BE2C (cell line): ENCODE data around the gene PRDM5.

ENCODE experiments used
- DNase-seq: peaks from one replicate; pipeline ENCODE4 v3.0.0-alpha.2; 2020
- H3K27me3 ChIP-seq: fragments of 250-450 bp; sonication (Bioruptor Pico); 2 replicates; pipeline ENCODE4 v1.5.1; 2020; ENCODE audit warnings: mild to moderate bottlenecking
- H3K36me3 ChIP-seq: fragments of 250-450 bp; sonication (Bioruptor Pico); 2 replicates; pipeline ENCODE4 v1.5.1; 2020; ENCODE audit warnings: mild to moderate bottlenecking
- H3K4me1 ChIP-seq: fragments of 250-450 bp; sonication (Bioruptor Pico); 2 replicates; pipeline ENCODE4 v1.5.1; 2020
- H3K4me3 ChIP-seq: 2 replicates; pipeline ENCODE4 v1.5.1; 2011; ENCODE audit warnings: low read depth, low read length
- H3K9me3 ChIP-seq: fragments of 250-450 bp; sonication (Bioruptor Pico); 2 replicates; pipeline ENCODE4 v1.5.1; 2020
- TF ChIP-seq, protein P1 (sequence below): IDR thresholded peaks from 2 replicates; pipeline ENCODE4 v1.5.1; 2012; ENCODE audit warnings: mild to moderate bottlenecking, low read depth, low read length

Gene PRDM5

DNA sequence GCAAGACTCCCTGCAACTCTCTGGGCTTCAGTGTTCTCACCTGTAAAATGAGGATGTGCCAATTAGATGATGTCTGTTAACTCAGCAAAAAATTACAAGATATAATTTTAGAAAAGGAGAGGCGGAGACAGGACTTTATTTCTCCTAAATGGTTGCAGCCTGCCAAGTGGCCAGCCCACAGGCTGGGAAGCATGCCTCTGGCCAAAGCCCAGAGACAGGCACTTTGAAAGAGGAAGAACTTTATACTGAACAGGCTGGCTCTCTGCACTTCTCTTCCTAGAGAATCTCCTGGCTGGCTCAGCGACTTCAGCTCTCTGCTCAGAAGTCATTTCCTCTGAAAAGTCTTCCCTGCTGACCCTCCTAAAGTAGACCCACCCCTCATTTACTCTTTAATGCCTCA is 3.7 kb downstream of the PRDM5 start:
- H3K36me3 ChIP-seq: no peaks in the 10 kb centered on the region
- TF ChIP-seq, protein P1, sequence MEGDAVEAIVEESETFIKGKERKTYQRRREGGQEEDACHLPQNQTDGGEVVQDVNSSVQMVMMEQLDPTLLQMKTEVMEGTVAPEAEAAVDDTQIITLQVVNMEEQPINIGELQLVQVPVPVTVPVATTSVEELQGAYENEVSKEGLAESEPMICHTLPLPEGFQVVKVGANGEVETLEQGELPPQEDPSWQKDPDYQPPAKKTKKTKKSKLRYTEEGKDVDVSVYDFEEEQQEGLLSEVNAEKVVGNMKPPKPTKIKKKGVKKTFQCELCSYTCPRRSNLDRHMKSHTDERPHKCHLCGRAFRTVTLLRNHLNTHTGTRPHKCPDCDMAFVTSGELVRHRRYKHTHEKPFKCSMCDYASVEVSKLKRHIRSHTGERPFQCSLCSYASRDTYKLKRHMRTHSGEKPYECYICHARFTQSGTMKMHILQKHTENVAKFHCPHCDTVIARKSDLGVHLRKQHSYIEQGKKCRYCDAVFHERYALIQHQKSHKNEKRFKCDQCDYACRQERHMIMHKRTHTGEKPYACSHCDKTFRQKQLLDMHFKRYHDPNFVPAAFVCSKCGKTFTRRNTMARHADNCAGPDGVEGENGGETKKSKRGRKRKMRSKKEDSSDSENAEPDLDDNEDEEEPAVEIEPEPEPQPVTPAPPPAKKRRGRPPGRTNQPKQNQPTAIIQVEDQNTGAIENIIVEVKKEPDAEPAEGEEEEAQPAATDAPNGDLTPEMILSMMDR: no peak
- H3K4me3 ChIP-seq: no peak overlapping the region
- peaks cover 8% of the 10 kb centered on the region for H3K4me1 ChIP-seq
- no peaks in the 10 kb centered on the region for H3K27me3 ChIP-seq
- no peak for DNase-seq
- H3K9me3 ChIP-seq: no peaks in the 10 kb centered on the region

DNA sequence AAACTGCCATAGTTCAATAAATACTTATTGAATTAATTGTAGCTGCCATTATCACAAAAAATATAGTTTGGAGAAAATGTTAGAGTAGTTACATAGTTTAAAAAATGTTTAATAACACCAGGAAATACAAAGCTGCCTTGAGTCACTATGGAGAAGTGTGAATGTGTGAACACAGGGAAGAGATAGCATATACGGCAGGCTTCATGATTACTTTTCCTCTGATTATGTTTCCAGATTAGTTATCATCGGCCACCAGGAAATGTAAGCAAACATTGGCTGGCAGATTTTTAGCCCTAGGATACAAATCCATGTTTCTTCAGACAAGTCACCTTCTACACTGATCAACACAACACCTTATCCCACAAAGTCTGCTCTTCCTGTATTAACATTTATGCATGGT is 4.4 kb downstream of the PRDM5 start:
- DNase-seq: no peak
- peaks cover 8% of the 10 kb centered on the region for H3K4me1 ChIP-seq
- no peaks in the 10 kb centered on the region for H3K9me3 ChIP-seq
- no peaks in the 10 kb centered on the region for H3K36me3 ChIP-seq
- TF ChIP-seq, protein P1: no peak
- H3K4me3 ChIP-seq: no peak overlapping the region
- no peaks in the 10 kb centered on the region for H3K27me3 ChIP-seq

DNA sequence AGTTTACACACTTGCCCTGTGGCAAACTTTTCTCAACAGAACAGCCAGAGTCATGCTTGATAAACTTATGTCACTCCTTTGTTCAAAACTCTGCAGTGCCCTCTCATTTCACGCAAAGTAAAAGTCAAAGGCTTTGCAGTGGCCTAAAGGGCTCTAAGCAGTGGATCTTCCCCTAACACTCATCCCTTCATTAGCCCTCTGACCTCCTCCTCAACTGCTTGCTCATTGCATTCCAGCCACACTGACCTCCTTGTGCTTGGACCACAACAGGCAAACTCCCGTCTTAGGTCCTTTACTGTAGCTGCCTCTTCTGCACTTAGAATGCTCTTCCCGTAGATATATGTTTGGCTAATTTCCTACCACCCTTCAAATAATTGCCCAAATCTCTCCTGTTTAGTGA is 5.6 kb downstream of the PRDM5 start:
- DNase-seq: no peak
- no peaks in the 10 kb centered on the region for H3K36me3 ChIP-seq
- H3K9me3 ChIP-seq: no peaks in the 10 kb centered on the region
- TF ChIP-seq, protein P1: no peak
- H3K4me3 ChIP-seq: no peak overlapping the region
- no peaks in the 10 kb centered on the region for H3K27me3 ChIP-seq
- H3K4me1 ChIP-seq: peaks cover 8% of the 10 kb centered on the region

DNA sequence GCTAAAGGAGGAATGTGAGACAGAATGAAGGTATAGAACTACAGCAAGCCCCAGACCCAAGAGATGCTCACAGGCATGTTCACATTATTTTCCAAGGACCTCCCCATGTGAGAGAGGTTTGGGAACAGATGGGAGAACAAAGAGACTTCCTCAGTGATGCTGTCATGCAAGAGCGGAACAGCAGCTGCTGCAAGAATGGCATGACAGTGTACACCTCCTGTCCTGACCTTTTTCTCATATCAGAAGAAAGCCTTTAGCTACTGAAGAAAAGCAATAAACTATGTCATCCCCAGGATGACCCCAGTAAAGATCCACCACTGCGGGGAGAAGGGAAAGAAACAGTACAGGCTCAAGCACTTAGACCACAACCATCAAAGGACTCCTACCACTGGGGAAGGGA is 7.2 kb downstream of the PRDM5 start:
- no peaks in the 10 kb centered on the region for H3K36me3 ChIP-seq
- peaks cover 4% of the 10 kb centered on the region for H3K4me1 ChIP-seq
- no peak for DNase-seq
- H3K27me3 ChIP-seq: no peaks in the 10 kb centered on the region
- TF ChIP-seq, protein P1: no peak
- H3K4me3 ChIP-seq: no peak overlapping the region
- no peaks in the 10 kb centered on the region for H3K9me3 ChIP-seq

DNA sequence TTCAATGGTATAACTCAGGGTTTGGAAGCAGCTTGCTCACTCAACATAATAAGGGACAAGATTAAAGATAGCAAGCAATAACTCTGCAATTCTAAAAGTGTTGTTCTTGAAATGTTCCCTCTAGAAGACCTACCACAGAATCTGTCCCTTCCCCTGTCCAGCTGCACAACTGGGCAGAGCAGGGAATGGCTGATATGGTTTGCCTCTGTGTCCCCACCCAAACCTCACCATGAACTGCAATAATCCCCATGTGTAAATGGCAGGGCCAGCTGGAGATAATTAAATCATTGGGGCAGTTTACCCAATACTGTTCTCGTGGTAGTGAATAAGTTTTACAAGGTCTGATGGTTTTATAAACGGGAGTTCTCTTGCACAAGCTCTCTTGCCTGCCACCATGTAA is 19.1 kb downstream of the PRDM5 start:
- Histone ChIP-seq H3K4me3 (no peak overlapping the region), H3K36me3 (no peaks in the 10 kb centered on the region), H3K9me3 (no peaks in the 10 kb centered on the region), H3K4me1 (no peaks in the 10 kb centered on the region), H3K27me3 (no peaks in the 10 kb centered on the region)
- no peak for DNase-seq
- TF ChIP-seq, protein P1: no peak

DNA sequence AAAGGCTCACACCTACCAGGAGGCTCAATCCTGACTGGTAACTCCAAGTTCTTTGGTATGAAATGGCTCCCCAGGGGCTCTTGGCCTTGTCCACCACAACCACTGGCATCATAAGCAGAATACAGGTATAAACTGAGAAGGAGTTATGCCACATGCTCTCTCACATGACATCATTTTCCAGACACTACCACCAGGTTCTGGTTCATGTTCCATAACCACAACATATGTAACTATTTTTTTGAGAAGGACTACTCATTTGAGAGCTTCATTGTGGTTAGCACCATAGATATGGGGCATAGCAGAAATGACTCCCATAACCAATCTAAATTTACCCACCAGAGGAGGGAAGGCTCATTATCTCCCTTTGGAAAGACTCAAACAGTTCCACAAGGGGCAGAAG is 19.6 kb downstream of the PRDM5 start:
- Histone ChIP-seq H3K9me3 (no peaks in the 10 kb centered on the region), H3K36me3 (no peaks in the 10 kb centered on the region), H3K4me1 (no peaks in the 10 kb centered on the region), H3K4me3 (no peak overlapping the region), H3K27me3 (no peaks in the 10 kb centered on the region)
- TF ChIP-seq, protein P1: no peak
- DNase-seq: no peak
